GM10847 (cell line): ENCODE data around the gene OR8B12.

Experiments
- POLR2A ChIP-seq: IDR thresholded peaks from 2 replicates; pipeline ENCODE4 v1.6.1; 2011; ENCODE audit not compliant: insufficient read length; ENCODE audit errors: extremely low read depth

Gene OR8B12, protein sequence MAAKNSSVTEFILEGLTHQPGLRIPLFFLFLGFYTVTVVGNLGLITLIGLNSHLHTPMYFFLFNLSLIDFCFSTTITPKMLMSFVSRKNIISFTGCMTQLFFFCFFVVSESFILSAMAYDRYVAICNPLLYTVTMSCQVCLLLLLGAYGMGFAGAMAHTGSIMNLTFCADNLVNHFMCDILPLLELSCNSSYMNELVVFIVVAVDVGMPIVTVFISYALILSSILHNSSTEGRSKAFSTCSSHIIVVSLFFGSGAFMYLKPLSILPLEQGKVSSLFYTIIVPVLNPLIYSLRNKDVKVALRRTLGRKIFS

DNA sequence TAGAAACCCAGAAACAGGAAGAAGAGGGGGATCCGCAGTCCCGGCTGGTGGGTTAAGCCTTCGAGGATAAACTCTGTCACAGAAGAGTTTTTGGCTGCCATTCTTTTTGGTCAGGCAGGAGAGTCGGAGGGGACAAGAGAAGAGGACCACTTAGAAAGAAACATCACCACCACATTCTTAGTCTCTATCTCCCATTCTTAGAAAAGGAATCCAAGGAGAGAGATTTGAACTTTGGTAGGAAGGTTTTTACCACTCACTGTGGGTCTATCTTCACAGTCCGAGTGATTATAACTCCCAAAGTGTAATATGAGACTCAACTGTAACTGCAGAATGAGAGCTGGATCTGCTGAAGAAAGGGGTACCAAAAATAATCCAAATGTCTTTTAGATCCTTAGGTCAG, at the start of gene OR8B12:
Gene OR8B12 (minus strand): TSS at position 101 of the 400 bp plus-strand sequence. CDS start 0 bp downstream, at position 101.
- TF ChIP-seq POLR2A: no peak

DNA sequence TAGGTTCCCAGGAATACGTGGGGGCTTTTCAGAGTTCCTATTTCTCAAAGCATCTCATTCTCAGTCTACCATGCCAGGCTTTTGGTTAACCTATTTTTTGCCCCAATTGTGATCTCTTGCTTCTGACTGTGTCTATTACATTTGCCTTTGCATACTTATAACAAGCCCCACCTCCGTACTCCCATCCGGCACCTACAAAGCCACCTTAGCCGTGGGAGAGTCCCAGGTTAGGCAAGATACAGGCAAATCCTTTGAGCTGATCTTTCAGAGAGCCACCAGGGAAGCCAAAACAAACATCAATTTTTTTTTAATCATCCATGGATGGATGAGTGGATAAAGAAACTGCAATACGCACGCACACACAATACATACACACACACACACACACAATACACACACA, 49.2 kb upstream of the OR8B12 start:
- no peak for TF ChIP-seq POLR2A

DNA sequence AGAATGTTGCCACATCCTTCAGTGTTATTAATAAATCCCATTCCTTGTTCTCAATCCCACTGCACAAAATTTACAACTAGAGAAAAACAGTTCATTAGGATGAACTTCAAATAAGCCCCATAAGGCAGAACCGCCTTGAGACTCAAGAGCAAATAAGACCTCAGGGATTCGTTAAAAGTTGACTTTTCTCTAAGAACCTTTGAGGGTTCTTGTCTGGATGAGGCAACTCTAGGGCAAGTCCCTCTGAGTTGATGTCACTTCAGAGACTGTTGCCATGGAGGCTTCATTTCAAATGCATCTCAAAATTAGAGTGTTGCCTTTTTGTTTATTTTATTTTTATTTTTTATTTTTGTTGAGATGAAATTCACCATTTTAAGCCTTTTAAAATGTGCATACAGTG, 48.0 kb upstream of the OR8B12 start:
- no peak for TF ChIP-seq POLR2A

DNA sequence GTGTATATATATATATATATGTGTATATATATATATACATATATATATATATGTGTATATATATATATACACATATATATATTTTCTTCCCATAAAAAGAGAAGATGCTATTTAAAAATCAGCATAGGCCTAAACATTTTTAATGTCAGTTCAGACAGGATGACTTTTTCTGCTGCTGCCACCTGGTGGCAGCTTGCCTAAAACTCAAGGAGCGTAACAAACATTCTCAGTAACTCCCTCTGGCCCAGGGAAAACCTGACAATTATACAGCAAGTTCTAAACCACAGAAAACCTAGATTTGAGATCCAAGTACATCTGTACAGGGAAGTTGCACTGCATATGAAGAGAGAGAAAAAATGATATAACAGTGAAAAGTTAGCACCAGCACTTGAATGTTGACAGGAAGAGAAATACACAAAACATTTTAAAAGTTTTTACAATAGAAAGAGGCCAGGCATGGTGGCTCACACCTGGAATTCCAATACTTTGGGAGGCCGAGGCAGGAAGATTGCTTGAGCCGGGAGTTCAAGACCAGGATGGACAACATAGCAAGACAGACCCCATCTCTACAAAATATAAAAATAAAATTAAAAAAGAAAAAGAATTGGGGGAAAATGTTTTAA, 42.9 kb upstream of the OR8B12 start:
- TF ChIP-seq POLR2A: no peak

DNA sequence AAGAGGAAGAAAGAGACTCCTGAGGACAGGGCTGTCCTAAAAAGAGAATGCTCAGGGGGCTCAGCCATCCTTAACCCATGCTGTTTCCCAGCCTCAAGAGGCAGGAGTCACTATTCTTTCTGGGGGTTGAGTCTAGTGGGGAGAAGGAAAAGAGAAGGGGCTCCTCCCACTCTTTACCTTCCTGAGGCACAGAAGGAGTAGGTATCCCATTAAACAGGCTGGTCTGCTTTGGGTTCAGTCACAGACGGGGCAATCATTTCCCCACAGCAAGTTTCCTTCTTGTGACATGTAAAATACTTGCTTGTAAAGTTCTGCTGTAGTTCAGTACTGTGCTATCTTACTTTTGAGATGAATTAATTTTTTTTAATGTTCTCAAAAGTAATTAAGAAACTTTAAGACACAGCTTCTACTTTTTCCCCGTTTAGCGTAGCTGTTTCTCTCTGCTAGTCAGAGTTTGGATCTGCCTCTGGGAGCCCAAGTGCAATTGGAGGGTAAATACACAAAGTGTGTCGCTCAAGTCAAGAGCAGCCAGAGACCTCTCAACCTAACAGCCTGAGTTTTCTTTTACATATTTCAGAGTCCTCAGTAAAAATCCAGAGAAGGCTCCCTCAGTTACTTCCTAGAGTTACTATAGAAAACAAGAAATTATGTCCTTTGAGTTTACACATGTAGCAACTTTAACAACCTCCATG, 41.4 kb upstream of the OR8B12 start:
- TF ChIP-seq POLR2A: no peak

DNA sequence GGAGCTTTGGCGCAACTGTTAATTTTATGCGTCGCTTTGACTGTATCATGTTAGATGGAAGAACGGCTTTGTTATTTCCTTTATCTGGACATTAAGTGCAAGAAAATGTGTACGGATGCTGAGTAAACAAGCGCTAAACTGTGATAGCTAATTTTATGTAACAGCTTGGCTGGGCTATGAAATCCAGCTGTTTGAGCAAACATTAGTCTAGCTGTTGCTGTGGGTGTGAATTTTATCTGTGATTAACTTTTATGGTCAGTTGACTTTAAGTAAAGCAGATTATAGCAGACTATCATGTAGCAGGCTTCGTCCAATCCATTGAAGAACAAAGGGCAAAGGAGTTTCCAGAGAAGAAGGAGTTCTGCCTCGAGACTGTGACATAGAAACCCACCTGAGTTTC, 40.3 kb upstream of the OR8B12 start:
- no peak for TF ChIP-seq POLR2A

DNA sequence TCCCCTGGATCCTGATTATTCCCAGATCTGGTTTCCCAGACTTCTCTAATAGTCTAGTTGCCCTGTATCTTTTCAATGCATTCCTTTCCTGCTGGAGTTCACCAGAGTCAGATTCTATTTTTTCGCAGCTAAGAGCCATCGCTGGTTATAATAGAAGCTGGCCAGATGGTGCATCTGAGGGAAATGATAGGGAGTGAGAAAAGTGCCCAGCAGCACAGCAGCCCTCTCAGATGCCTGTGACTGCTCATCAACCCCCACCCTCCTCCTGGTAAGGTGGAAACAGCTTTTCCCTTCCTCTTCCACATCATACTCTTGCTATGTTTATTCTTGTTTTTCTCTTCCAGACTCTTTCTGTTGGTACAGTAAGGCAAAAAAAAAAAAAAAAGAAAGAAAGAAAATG, 39.1 kb upstream of the OR8B12 start:
- TF ChIP-seq POLR2A: no peak

DNA sequence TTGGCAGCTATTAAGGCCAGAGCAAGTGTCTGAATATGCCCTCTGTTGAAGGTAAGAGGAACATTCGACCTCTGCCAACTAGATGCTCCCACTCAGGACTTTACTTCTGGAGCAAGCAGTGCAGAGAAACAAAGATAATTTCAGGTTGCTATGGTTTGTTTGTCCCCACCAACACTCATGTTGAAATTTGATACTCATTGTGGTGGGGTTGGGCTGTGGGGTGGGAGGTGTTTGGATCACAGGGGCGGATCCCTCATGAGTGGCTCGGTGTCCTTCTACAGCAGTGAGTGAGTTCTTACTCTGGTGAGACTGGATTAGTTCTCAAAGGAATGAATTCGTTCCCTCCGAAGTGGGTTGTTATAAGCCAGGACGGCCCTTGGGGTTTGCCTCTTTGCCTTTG, 38.4 kb upstream of the OR8B12 start:
- TF ChIP-seq POLR2A: no peak

DNA sequence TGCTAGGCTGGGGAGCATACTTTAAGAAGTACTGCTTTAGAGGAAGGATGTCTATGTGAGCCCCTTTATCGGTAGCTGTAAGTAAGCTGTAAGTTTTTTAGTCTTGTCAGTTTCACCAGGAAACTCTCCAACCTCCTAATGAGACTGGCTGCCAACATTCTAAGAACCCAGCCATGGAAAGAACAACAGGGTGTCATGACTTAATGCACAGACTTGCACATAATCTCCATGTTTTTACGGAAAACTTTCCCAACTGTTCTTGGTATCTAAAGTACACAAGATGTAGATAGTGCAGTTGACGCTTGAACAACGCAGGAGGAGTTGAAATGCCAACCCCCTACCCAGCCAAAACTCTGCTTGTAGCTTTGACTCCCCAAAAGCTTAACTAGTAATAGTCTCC, 35.3 kb upstream of the OR8B12 start:
- TF ChIP-seq POLR2A: no peak

DNA sequence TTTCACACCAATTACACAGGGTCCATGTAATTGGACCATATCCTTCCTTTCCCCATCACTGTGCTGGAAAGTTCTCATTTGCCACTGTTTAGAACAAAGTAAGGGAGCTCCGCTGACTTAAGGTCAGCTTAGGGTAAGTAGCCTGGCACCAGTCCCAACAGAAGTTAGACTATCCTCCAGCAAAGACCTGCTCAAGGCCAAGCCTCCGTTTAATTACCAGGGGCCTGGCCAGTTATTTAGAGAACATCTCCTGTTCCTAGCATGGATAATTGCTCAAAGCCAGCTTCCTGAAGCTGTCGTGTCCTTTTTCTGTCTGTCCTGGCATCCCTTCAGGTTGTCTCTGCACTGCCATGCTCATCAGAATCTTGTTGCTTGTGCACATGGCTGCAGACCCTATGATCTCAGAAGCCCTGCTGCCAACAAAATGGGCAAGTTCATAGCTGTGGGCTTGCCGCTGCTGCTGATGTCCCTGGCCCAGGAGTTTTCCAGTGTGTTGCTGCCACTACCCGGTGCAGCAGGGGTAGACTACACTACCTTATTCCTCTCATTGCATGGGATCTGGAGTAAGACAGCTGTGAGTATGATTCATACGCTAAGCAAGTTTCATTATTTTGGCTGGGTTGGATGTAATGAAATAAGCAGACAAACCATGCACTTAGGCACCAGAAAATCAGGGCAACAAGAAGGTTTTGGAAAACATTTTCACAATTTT, 34.4 kb upstream of the OR8B12 start:
- no peak for TF ChIP-seq POLR2A

DNA sequence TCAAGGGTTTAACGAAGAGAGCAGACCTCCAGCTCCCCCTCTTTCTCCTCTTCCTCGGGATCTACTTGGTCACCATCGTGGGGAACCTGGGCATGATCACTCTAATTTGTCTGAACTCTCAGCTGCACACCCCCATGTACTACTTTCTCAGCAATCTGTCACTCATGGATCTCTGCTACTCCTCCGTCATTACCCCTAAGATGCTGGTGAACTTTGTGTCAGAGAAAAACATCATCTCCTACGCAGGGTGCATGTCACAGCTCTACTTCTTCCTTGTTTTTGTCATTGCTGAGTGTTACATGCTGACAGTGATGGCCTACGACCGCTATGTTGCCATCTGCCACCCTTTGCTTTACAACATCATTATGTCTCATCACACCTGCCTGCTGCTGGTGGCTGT, 26.7 kb upstream of the OR8B12 start:
- TF ChIP-seq POLR2A: no peak

DNA sequence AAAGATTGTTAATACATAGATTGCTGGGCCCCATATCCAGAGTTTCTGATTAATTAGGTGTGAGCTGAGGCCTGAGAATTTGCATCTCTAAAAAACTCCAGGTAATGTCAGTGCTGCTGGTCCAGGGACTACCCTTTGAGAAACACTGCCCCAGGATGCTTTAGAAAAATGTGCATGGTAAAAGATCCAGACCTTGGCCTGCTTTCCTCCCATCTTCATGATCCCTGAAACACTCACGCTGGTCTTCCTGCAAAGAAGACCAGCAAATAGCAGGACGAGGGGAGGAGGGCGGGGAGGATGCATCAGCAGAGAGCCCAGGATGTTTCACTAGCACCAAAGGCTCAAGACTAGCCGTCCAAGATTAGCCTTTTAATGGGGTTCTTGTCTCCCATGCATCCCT, 26.2 kb upstream of the OR8B12 start, which contains the start of gene OR8A1:
Gene OR8A1 (plus strand): TSS at position 301 of the 400 bp plus-strand sequence. CDS start 123 bp downstream, outside the sequence.
- no peak for TF ChIP-seq POLR2A

DNA sequence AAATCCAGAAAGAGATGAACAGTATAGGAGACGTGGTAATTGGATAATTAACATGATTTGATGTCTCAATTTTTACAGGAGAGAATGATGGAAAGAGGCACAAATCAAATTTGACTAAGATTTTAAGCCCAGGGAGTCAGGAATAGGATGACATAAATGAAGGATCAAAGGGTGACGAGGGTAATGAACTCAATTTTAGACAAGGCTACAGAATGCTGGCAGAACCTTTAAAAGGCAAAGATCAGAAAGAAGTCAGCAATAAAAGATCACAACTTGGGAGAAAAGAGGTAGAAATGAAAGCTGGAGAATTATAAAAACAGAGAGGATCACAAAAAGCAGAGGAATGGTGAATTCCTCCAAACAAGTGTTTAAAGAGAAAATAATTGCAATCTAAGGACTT, 13.4 kb upstream of the OR8B12 start:
- TF ChIP-seq POLR2A: no peak

DNA sequence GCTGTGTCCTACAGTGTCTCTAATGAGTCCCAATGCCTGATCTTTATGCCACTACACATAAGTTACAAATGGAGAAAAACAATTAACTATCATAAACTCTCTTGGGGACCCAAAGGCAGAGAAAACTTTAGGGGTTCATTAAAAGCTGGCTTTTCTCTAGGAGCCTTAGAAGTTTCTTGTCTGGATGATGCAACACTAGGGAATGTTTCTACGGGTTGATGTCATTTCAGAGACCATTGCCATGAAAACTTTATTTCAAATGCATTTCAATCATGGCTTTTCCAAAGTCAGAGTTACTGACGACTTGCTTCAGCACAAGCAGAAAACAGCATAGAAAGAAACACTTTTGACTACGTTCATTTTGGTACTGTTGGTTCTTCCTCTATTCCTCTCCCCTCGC, 8.5 kb upstream of the OR8B12 start:
- TF ChIP-seq POLR2A: no peak

DNA sequence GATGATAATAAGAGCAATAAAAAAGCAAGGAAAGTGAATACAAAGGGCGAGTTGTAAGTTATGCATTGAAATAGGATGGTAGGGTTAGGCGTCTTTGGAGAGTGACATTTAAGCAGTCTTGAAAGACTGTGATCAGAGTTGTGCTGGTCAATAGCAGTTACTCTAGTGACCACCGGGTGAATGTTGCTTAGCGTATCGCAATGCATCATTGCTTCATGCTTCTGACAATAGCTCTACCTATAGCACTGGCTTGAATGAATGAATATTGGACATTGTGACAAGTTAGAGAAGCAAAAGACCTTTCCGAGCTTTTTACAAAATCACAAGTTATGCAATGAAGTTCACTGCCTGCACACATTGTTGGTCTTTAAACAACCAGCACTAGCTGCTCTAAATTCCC, 7.7 kb upstream of the OR8B12 start:
- TF ChIP-seq POLR2A: no peak

DNA sequence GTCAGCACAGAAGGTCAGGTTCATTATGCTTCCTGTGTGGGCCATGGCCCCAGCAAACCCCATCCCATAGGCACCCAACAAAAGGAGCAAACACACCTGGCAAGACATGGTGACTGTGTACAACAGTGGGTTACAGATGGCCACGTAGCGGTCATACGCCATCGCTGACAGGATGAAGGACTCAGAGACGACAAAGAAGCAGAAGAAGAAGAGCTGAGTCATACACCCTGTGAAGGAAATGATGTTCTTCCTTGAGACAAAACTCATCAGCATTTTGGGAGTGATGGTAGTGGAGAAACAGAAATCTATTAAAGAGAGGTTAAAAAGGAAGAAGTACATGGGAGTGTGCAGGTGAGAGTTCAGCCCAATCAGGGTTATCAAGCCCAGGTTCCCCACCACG, 309 bp downstream of the OR8B12 start:
- no peak for TF ChIP-seq POLR2A
